NCI-H2081 treated with DMSO at 0.1 percent for 48 hours (cell line): ENCODE results near the gene ACTRT2.

Source experiments
- DNase-seq: peaks from one replicate; lab custom pipeline; 2025; lab: John Stamatoyannopoulos, UW

The ACTRT2 gene

DNA sequence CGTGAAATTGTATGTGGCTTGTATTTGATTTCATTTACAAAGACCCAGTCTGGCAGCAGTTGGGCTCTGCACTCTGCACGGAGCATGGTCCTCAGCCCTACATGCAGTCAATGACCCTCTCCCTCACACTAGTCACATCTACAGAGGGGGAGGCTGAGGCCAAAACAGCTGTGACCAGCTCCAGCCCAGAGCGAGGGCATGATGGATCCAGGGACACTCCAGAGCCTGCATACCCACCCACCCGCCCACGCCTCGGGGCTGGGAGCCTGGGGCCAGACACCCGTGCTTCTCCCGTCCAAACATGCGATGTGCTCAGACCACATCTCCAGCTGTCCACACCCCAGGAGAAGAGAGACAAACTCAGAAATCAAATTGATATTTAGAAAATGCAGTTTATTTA is 33.8 kb downstream of the ACTRT2 start:
- DNase-seq, result no peak

DNA sequence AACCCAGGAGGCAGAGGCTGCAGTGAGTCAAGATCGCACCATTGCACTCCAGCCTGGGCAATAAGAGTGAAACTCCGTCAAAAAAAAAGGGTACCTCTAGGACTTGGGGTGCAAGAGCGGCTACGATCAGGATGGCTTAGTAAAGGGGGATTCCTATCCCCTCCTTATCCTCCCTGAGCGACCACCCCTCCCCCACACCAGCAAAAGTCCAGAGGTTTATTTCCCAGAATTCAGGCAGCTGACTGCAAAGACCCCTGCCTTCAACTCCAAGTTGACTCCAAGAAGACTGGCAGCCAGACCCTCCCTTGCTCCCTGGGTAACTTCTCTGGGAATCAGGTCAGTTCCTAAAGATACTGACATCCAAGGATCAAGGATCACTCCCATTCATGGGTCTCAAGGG is 35.4 kb downstream of the ACTRT2 start:
- no peak for DNase-seq

DNA sequence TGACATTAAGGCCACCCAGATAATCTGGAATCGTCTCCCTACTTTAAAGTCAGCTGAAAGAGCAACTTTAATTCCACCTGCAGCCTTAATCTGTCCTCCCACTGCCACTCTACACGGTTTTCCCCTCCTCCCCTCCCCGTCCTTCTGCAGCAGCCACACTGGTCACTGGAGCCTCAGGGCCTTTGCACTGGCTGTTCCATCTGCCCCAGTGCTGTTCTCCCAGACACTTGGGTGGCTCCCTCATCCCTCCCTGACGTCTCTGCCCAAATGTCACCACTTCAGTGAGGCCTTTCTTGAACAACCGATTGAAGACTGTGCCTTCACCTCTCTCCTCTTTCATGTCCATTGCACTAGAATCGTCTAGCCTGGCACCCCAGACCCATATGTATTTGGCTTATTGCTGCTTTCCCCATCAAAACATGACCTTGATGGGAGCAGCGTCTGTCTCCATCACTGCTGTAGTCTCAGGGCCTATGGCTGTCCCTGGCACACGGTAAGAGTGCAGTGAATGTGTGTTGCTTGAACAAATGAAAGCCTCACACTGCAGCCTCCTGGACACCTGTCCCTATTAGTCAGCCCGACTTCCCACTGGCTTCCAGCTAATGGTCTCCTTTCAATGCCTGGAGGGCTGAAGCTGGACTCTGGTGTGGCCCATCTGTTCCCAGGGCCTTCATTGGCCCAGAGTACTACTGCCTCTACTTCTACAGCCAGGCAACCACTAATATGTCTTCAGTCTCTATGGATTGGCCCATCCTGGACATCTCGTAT is 37.2 kb downstream of the ACTRT2 start:
- DNase-seq, result no peak

DNA sequence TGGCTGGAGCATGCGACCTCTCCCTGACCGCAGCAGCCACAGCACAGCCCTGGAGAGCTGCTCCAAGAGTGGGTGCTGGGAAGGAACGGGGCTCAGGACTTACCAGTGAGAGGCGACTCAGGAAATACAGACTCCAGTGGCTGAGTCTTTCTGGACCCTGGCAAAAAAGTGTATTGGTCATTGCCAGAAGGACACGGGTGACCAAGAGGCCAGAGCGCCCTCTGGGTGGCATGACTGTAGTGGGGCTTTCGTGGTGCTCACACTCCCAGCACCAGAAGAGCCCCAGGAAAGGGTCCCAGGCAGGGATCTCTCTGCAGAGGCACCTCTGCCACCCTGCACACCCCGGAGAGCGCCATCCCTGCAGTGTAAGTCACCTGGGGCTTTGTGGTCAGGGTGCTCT is 38.9 kb downstream of the ACTRT2 start:
- no peak for DNase-seq

DNA sequence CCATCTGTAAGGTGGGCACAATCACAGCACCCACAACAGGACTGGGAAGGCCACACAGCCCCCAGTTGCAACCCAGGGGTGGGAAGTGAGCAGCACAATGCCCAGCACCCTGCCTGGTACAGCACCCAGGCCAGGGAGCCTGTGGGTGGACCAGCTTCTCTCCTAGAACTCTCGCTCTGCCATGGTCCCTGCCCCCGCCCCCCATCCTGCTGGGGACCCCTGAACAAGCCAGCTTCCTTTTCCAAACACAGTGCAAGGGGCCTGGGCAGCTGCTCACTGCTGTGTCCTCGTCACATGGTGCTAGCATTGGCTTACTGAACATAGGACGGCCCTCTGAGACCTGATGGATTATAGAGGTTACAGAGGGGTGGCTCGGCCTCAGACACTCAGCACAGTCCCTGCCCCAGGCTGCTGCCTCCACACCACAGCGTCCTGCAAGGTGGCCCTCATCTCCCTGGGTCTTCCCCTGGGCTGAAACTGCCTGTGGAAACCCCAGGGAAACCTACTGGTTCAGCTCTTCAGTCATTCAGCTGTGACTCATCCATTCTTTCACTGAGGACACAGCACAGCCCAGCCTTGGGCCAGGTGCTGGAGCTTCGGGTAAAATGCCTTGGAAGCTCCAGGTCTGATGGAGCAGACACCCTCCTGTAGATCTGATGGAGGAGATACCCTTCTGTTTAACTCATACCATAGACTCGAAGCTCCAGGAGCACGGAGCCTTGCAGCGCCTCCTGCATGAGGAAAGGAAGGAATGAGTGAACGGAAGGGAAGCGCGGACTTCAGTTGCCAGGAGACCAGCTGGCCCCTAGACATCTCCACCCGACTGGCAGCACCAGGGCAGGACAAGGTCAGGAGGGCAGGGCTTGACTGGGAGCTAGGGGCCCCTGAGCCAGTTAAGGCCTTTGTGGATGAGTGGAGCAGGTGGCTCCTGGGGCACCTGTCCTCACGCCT is 39.6 kb downstream of the ACTRT2 start:
- no peak for DNase-seq

DNA sequence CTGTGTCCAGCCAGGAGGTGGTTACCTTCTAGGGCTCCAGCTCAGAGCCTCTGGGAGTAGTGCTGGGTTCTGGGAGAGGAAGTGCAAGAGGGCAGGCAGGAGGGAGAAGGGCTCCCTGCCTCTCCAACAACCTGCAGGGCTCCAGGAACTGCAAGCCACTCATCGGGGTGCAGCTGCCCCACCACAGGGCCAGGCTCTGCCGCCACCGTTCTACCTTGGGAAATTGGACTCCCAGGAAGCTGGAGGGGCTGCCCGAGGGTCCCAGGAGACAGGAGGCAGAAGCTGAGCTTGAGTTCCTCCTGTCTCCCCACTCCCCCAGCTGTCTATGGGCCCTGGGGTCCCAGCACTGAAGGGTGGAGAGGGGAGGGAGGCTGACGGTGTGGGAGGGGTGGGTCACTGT is 40.3 kb downstream of the ACTRT2 start:
- no peak for DNase-seq

DNA sequence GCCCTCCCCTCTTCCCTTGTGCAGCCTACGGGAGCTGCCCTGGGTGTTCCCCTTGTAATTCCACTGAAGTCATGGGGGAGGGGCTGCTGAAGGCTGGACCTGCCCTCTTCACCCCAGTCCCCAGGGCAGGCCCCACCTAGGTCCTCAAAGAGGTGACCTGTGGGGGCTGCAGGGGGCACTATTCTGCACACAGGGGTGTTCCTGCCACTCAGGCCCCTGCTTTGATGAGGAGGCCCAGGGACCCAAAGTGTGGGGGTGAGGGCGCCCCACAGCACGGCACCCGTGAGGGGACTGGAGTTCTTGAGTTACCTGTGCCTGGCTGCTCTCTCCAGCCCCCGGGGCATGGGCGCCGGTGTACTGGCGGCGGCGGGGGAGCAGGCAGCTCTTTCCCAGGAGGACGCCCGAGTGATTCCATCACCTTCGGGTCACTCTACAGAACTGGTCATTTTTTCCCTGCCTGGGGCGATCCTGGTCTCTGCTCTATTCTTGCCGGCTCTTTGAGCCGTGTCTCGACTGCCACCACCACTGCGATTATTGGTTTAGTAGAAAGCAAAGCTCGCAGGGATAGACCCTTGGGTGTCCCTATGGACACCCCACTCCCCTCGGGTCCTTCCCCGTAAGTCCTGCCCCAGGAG is 40.8 kb downstream of the ACTRT2 start:
- DNase-seq, result no peak

DNA sequence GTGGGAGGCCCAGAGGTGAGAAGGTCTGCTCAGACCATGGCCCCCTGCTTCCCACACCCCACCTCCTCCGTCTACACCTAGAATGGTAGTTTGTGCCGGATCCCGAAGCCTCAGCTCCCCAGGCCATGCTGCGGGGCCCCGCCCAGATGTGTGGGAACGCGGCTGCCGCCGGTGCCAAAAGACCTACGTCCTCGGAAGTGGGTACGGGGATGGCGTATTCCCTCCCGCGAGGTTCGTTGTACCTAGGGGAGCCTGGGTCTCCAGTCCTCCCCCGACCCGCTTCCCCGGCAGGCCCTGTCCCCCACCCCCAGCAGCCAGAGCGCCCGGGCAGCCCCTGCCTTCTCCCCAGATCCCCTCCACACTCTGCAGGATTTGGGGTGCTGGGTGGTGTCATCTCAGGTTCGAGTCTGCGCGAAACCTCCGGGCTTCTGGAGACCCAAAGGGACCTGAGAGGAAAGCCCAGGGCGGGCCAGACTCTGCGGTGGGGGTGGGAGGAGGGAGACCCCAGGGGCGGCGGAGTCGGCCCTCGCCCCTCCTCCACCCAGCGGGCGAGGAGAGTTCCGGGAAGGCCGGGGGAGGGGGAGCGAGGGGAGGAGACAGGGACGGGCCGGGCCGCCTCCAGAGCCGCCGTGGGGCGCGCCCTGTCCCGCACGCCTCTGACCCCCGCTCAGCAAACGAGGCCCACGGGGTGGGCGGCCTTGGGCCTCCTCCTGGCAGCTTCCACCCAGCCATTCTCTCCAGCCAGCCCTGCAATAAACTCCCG is 41.5 kb downstream of the ACTRT2 start:
- DNase-seq, result no peak

DNA sequence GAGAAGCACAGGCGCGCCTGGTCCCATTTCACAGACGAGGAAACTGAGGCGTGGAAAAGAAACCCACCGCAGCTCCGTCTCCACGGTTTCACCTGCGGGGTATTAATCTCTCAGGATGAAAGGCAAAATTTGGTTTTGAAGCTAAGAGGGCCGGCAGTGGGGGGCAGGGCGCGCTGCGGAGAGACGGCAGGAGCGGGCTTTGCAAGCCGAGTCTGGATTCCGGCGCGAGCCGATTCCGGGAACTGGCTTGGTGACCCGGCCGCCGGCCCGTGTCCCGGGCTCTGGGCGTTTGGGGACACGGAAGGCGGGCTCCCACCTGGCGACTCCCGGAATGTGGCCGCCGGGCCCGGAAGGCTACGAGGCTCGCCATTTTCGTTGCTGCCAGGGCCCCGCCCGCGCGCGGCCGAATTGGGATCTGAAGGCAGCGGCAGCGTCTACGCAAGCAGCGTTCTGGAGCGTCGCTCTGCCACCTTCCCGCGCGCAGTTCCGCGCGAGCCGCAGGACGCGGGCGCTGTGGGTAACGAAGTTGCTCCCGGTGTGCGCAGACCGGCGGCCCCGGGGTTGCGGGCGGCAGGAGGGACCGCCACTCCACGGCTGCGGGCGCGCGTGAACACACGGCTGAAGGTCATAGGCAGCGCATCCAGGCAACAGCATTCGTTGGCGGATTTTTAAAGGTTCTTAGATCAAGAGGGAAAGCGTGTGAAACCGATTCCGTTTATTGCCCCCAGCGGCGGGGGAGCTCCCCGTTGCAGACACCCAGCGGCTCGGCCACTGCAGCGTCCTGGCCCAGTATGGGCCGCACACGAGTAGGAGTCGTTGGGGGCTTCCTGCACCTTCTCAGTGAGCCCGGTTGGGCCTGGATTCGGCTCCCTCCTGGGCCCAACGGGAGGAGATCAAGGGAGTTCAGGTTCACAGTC is 42.4 kb downstream of the ACTRT2 start:
- no peak for DNase-seq

DNA sequence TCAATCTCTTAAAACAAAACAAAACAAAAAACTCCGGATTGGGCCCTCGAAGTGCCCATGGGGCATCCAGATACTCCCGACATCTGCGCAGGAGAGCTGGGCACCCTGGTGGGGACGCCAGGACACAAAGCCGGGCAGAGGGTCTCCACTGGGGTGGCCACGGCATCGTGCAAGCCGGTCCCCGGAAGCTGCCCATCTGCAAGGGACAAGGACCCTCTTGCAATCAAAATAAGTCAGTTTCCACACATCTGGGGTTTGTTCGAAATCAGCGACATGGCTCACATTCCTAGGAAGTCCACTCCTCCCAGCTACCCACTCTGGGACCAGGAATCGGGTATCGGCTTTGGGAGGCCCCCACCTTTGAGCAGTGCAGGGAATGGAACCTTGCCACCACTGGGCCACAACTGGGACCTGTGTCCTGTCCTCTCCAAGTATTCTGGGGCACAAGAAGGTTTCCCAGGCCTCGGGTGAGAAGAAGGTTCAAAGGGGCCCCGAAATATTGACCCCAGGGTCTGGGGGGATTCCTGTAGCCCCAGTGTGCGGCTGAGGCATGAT is 43.1 kb downstream of the ACTRT2 start:
- DNase-seq, result no peak

DNA sequence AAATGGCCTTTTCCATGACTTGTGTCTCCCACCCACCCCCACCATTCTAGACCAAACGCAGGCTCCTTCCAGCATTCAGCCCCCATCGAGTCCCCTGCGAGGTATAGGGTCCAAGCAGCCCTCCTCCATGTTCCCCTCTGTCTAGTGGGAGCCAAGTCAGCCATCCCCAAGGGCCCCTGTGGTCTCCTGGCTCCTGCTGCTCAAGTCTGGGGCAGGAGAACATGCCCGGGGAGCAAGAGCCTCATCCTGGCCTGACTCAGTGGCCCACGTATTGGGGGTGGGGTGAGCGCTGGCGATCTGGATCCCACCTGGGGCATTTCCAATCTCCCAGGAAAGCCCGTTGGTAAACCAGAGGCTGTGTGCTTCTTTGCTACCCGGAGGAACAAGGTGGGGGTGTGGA is 43.6 kb downstream of the ACTRT2 start:
- DNase-seq, result no peak

DNA sequence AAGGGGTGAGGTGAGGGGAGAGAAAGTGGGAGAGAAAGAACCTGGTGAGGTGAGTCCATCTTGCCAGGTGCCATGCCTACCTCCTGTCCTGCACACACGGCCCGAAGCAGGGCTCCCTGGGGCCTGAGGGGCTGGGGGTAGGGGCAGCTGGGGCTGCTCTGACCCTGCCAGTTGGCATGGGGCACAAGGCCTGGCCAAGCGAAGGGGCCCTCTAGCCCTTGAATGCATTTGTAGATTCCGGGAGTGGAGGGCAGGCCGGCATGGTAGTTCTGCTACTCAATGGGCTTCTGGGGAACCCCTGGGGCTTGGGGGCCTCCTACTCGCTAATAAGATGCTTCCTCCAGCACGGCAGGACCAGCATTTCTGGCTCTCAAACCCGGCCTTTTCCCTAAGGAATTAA is 44.1 kb downstream of the ACTRT2 start:
- DNase-seq, result no peak

DNA sequence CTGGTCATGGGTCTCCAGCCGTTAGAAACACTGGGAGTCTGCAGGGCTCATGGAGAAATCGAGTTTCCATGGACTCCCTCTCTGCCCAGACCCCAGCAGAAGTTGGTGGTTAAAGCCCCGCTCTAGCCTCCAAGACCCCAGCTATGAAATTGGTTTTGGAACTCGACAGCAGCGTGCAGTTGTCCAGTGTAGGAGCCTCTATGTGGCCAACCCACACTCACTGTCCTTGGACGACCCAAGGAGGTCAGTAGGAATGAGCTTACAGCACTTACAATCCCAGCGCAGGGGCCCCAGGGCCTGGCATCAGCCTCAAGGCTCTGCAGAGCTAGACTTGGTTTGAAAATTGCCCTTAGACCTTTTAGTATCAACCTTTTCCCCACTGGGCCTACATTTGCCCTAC is 44.5 kb downstream of the ACTRT2 start:
- no peak for DNase-seq

DNA sequence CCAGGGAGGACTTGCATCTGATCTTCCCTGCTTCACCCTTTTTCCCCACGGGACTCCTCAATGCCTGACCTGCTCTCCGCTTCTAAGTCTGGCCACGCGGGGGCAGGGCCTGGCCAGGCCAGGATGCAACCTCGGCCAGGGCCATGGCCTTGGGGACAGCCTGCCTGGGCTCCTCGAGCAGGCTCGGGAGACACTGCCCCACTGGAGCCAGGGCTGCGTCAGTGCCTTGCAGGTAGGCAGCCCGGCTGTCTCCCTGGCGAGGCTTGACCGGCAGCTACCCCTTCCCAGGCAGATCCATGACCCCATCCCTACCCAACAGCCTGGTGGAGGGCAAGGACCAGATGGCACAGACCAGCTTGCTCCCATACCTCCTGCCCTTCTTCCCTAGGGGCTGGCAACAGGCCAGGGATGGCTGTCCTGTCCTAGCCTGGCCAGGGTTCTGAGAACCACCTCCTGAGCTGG is 45.0 kb downstream of the ACTRT2 start:
- no peak for DNase-seq

DNA sequence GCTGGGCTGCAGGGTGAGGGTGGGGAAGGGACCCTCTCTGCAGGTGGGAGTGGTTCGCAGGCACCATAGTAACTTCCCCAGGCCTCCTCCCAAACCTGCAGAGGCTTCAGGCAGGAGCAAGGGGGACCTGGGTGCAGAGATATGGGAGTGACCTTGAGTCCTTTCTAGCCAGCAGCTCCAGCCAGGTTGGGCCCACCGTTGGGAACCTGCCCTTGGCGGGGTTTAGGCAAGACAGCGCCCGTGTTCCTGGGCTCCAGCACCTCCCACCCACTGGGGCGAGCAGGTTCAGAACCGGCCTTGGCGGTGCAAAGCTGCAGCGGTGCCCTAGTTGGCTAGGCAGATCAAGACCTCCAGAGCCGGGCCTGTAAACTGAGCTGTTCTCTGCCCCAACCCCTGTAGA is 45.6 kb downstream of the ACTRT2 start:
- no peak for DNase-seq

DNA sequence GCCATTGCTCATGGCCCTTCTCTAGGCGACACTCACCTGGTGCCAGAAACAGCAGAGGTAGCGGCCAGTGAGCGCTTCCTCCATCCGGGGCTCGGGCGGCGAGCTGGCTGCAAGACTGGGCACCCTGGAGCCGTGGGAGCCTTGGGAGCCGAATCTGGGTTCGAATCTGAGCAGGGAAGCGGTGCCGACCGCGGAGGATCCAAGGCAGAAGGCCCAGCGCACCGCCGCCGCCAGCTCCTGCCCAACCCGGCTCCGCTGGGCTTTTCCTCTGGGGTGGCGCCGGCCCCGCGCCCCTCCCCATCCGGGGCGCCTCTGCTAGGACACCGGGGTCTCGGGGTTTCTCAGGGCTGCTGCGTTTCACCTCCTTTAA is 46.0 kb downstream of the ACTRT2 start:
- no peak for DNase-seq

DNA sequence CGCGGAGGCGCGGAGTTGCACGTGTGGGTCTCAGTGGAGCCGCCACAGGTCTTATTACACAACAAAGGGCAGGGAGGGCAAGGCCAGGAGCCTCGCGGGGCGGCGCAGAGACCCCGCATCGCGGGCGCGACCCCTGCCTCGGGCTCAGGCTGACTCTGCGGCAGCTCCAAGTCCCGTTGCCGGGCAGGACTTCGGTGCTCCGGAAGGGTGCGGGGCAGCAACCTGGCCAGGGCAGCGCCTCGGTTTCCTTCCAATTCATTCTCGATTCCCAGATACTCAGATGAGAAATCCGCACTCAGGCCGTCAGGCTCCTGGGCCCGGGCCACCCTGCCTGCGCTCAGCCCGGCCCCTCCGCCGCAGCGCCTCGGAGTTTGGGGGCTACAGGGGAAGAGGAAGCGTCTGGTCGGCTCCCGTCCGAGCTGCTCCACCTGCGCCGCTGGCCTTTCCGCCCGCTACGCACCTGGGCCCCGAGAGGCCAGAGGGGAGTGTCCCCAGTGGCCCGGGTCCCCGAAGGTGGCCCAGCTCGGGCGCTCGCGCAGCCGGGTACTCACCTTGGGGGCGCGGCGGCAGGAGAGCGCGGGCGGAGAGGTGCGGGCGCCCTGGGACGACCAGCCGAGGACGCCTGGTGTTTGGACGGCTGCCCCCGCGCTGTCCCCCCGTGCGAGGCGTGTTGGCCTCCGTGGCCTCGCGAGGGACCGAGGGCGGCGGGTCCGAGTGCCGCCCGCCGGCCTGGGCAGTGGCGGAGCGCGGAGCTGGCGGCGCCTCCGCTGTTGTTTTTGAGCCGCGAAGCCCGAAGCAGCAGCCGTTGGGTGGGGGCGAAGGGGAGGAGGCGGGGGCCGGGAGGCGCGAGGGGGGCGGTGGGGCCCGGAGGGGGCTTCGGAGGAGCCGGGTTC is 46.6 kb downstream of the ACTRT2 start:
- no peak for DNase-seq

DNA sequence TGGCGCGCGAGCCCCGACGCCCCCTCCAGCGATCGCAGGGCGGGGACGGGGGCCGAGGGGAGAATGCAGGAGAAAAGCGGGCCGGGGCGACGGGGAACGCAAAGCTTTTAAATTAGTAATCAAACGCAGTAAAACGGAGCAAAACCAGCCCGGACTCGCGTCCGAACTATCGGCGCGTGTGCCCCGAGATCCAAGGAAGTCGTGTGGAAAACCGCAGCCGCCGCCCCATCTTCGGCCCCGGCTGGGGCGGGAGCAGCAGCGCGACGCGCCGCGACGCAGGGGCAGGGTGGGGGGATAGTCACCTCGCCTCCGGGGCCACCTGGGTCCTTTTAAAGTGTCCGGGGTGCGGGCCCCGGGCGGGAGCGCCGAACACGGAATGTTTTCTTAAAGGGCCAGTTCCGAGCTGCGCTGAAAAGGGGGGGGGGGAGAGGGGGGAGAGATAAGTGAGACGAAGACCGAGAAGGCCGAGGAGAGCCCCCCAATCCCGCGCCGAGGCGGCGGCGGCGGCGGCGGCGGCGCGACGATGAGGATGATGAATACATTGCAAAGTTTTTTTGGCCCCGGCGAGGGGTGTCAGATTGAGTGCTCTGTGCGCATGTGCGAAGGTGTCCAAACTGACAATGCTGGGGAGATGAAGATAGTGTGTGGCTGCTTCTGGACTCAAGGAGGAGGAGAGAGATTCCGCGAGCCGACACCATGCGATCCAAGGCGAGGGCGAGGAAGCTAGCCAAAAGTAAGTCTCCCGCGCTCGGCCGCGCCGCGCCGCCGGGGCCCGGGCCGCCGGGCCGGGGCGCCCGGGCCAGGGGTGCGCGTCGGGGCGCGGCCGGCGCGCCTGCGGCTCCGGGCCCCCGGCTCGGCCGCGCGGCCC is 47.5 kb downstream of the ACTRT2 start, which contains the start of gene PRDM16:
Gene PRDM16, plus strand, starts transcription at position 640 of the 868 bp plus-strand sequence. Its CDS starts 57 bp downstream, at position 697.
- no peak for DNase-seq
